ENCODE data around the gene IPO4. TPM values are rescaled to one million over a fixed set of nuclear protein-coding genes. Genes with fewer than 3 reads are reported as not detected.

IPO4 gene
- total and polyA plus RNA-seq, 10 of the 15 experiments (the other 5 are each of a cell fraction or from before 2014, with no cell fraction given), result 7.8 to 139 (median 37.6) TPM

GRCh38 chr14:24138396-24139271 is 50.0 kb downstream of the IPO4 start:
- no peaks in the 10 kb centered on the region for H4K20me1 ChIP-seq (ENCODE audit: control insufficient read depth, insufficient read depth)
- SMC1A ChIA-PET (ENCODE audit: uncharacterized antibody, unreplicated experiment), result interaction anchor here (0.6 to 7.7 kb wide), 5 partner anchors 7 to 78 kb away, joined by 3 to 70 read pairs (median 21); partner anchors contain the start of genes DCAF11, IRF9, NRL and PSME2
- intact Hi-C loops (cut with micrococcal nuclease; ENCODE audit: unreplicated experiment) (no loop called here), in situ Hi-C loops (cut with MboI) (no loop called here)
- RAD21 ChIA-PET (ENCODE audit: unreplicated experiment), result interaction anchor here (2.0 to 6.8 kb wide), 4 partner anchors 9 to 30 kb away, joined by 5 to 69 read pairs (median 23); partner anchors contain the start of genes DCAF11, IRF9, NRL and PSME2
- H3K27me3 ChIP-seq (replicated peaks in 1 of 2; ENCODE audit: control insufficient read depth in 2 of 2, insufficient read depth in 2 of 2, low read length in 1 of 2), result no peaks in the 10 kb centered on the region
- WGBS (ENCODE audit: insufficient coverage, insufficient replicate concordance, low lambda C conversion rate, missing lambda C conversion rate), result 88% methylated on average over 13 of the region's 13 CpGs
- no peak for ATAC-seq
- DNase-seq (ENCODE audit: low read depth, low spot score), result no peak
- peaks cover 37% of the 10 kb centered on the region for H3K4me1 ChIP-seq (ENCODE audit: control insufficient read depth, insufficient read depth, low read length)
- H2AFZ ChIP-seq (ENCODE audit: control insufficient read depth, low read depth, low read length), result no peak overlapping the region
- peak overlapping the region; percentile 91 for H3K4me2 ChIP-seq (ENCODE audit: control insufficient read depth, insufficient read depth)
- peak overlapping the region; percentile 68; the same call in 1 of the 2 replicates for H3K4me3 ChIP-seq
- FAIRE-seq, result no peak
- POLR2A ChIA-PET, result interaction anchor here (1.0 to 11.6 kb wide), 7 partner anchors 9 to 31 kb away, joined by 3 to 276 read pairs (median 6); partner anchors contain the start of genes DCAF11, IRF9, NRL and PSME2
- no peak overlapping the region for H3K27ac ChIP-seq (ENCODE audit: control insufficient read depth, insufficient read depth)
- TF ChIP-seq ATF7 (IDR thresholded peaks at IDR 0.05; ENCODE audit: low read depth), result peak; percentile 14; the same call in 1 of the 2 replicates
- TF ChIP-seq, protein P1, sequence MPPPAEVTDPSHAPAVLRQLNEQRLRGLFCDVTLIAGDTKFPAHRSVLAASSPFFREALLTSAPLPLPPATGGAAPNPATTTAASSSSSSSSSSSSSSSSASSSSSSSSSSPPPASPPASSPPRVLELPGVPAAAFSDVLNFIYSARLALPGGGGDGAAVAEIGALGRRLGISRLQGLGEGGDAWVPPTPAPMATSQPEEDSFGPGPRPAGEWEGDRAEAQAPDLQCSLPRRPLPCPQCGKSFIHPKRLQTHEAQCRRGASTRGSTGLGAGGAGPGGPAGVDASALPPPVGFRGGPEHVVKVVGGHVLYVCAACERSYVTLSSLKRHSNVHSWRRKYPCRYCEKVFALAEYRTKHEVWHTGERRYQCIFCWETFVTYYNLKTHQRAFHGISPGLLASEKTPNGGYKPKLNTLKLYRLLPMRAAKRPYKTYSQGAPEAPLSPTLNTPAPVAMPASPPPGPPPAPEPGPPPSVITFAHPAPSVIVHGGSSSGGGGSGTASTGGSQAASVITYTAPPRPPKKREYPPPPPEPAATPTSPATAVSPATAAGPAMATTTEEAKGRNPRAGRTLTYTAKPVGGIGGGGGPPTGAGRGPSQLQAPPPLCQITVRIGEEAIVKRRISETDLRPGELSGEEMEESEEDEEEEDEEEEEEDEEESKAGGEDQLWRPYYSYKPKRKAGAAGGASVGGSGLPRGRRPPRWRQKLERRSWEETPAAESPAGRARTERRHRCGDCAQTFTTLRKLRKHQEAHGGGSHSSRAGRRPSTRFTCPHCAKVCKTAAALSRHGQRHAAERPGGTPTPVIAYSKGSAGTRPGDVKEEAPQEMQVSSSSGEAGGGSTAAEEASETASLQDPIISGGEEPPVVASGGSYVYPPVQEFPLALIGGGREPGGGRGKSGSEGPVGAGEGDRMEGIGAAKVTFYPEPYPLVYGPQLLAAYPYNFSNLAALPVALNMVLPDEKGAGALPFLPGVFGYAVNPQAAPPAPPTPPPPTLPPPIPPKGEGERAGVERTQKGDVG (CRISPR knock-in tag; IDR thresholded peaks at IDR 0.05), result no peak
- peak; percentile 48 for TF ChIP-seq POLR2A (IDR thresholded peaks at IDR 0.05; ENCODE audit: low read depth, low read length)
- H3K9ac ChIP-seq (ENCODE audit: control insufficient read depth, insufficient read depth, low read length), result 0 out of 2 replicates have a peak overlapping the region, but pooled peaks have one; percentile 52
- H3K36me3 ChIP-seq (ENCODE audit: control insufficient read depth in 2 of 2, insufficient read depth in 2 of 2, low read length in 1 of 2), result peaks cover 12 to 20% of the 10 kb centered on the region in 2 experiments
- CTCF ChIA-PET, result interaction anchor here (1.3 to 4.9 kb wide), 4 partner anchors 10 to 28 kb away, joined by 4 to 39 read pairs (median 20); partner anchors contain the start of genes DCAF11, IRF9 and NRL
- H3K79me2 ChIP-seq (ENCODE audit: control insufficient read depth, insufficient read depth, low read length), result peaks cover 58% of the 10 kb centered on the region
- TSS peak; percentile 86 for BruUV-seq (replicated peaks)
- no peaks in the 10 kb centered on the region for H3K9me3 ChIP-seq (replicated peaks; ENCODE audit: control insufficient read depth, insufficient read depth, low read length)

Data from GM12878 (cell line).